ENCODE measurements around the gene DCLK1.

DCLK1 gene

GRCh38 chr13:35856084-35856483 is 275.1 kb downstream of the DCLK1 start:
- peak in 1 of 3 experiments; percentile 35 for DNase-seq

- peak in 2 of 3 experiments; percentile 74 to 87 for DNase-seq
These were observed 275.6 kb downstream of the DCLK1 start for GRCh38 chr13:35855531-35856019.

DNA sequence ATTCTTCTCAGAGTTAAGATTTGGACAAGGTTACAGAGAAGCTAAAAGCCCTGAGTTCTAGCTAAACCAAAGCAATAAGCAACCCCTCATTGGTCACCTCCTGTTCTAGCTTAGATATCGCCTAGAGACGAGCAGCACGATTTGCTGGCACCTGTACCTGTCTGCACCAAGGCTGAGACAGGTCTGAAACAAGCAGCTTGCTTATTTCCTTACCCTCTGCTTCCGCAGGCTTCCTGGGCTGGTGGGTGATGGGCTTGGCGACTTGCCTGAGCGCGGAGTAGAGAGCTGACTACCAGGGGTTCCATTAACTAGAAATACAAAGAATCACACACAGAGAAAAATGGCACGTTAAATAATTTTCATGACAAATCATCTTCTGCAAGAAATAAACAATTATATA is 276.9 kb downstream of the DCLK1 start:
- no peak for DNase-seq

GRCh38 chr13:35851881-35852280 is 279.3 kb downstream of the DCLK1 start:
- no peak for DNase-seq

- DNase-seq = no peak
These were observed 279.8 kb downstream of the DCLK1 start for GRCh38 chr13:35851356-35851755.

DNA sequence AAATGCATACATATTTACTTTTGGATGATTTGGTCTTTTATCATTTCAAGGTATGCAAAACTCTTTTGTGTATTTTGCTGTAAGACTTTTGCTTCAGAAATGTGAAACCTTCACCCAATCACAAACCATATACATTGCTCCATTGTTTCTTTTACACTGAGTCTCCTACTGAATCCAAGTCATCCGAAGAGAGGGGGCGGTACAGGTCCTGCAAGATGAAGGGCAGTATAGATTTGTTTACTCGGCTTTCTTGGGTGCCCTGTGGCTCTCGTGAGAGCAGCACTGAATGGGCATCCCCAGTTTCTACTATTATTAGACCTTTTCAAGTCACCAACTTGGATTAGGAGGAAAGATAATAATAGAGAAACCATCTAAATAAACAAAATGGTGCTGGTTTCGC is 280.6 kb downstream of the DCLK1 start:
- no peak for DNase-seq

DNA sequence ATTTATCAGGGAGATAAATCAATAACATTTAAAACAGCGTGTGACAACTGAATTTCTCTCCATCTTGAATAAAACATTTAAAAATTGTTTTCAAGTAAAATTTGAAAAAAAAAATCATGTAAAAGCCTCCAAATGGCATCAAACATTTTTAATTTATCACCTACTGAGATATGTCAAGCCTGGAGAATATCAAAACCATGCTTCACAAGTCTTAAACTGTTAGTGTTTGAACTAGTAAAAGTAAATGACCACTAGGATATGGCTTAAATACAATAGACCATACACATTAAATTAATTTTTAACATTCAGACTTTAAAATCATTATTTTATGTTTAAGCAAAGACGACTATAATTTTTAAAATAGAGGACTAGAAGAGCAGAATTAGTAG is 281.9 kb downstream of the DCLK1 start:
- DNase-seq = no peak

GRCh38 chr13:35848336-35849255 is 282.6 kb downstream of the DCLK1 start:
- DNase-seq = peak in 1 of 3 experiments; percentile 4

- no peak for DNase-seq
These were observed 287.9 kb downstream of the DCLK1 start for GRCh38 chr13:35843272-35843671.

- no peak for DNase-seq
These were observed 290.1 kb downstream of the DCLK1 start for GRCh38 chr13:35841060-35841521.

DNA sequence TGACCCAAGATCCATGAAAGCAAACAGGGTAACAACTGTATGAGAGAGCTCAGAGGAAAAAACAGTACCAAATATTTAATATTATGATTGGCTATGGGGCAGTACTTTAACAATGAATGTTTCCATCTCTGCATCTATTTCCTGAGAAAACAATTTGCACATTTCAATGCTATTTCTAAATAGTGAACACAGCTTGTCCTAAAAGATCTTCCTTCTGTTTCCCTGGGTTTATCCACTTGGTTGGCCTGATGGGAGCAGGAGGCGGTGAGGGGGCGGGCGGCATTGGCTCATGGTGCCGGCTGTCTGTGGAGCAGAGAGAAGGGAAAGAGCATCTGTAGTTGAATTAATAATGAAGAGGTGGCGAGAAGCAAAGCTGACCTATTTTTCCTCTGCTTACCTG is 291.4 kb downstream of the DCLK1 start:
- no peak for DNase-seq

DNA sequence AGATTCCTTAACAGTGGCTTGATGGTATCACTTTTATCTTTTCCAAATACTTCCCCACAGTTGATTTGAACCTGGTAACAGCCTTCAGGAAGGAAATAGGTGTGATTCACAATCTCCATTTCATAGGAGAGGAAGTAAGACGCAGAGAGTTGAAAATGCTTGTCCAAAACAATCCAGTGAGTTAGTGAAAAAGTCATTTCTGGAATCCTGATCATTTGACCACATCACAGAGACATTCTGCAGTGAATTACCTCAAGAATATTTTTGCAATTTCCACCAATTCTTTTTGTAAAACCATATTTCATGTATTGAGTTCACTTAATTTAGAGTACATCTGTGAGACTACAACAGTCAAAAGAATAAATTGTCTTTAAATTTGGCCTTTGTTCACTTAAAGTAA is 292.8 kb downstream of the DCLK1 start:
- no peak for DNase-seq

GRCh38 chr13:35836446-35836845 is 294.7 kb downstream of the DCLK1 start:
- no peak for DNase-seq

DNA sequence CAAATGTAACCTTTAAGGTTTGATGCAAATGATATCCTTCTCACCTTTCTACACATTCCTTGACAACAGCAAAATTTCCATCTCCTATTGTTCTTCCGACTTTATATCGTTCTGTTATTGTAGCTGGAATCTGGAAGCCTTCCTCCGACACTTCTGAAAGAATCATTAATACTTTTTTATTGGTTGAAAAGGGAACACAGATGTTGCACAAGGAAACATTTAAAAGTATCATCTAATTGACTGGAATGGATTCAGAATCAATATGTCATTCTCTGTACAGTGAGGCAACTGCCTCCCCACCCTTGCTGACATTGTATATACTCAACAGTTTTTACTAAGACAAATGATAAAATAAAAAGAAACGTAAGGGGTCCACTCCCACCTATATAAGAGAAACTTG is 295.2 kb downstream of the DCLK1 start:
- DNase-seq = no peak

- no peak for DNase-seq
These were observed 297.4 kb downstream of the DCLK1 start for GRCh38 chr13:35833608-35834275.

DNA sequence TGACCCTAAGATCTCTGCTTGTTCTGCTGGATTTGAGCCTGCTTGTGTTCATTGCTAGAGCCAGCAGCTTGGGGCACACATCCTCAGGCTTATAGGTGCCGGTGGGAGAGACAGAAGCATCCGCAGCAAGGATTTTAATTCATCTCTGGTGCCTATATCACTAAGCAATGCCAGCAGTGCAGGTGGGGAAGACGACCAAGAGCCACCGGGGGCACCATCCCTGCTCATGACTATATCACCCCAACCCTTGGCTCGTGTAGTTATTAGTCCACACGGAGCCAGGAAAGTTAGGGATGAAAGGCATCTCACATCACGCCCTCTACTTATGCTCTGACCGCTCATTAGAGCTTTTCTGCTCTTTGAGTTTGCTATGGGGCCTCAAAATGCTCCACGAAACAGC is 298.2 kb downstream of the DCLK1 start:
- no peak for DNase-seq

GRCh38 chr13:35832551-35832950 is 298.6 kb downstream of the DCLK1 start:
- DNase-seq = no peak

- no peak for DNase-seq
These were observed 300.2 kb downstream of the DCLK1 start for GRCh38 chr13:35830850-35831450.

DNA sequence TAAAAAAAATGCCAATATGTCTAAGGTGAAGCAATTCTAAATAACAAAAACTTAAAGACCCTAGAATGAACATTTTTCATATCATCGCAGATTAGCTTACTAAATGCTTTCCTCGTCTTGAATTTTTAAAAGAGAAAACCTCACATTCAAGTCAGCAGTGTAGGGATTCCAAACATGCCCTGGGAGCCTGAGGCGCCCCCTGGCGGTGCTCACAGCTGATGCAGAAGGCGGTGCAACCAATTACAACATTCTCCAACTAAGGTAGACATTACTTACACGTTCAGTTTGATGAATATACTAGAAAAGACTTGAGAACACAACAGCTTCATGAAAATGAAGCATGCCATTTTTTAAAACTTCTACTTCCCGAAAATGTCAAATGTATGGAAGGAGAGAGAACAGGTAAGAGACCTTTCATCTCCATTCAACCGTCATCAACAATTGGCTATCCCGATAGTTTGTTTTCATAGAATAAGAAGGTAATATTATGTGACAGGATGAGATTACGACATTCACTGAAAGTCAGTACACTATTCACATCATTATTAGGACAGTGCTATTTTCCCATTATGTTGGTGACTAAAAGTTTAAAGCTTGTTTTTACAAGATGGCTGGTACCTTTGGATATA is 304.4 kb downstream of the DCLK1 start:
- no peak for DNase-seq

DNA sequence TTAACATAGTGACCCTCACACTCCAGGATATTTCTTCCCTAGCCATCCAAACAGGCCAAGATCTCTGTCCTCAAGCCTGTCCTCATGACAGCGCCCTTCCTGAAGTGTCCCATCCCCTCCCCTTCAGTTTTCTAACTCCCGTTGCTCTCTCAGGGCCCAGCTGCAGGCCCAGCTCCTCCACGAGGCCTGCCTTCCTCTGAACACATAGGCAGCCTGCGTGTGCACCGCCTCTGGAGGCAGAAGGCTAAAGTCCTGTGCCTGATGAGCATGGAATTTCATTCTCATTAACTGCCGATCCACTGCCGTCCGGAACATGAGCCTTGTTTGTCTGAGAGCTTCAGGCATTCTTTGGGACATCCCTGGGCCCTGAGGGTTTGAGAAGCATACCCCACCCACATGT is 306.4 kb downstream of the DCLK1 start:
- DNase-seq = no peak

- no peak for DNase-seq
These were observed 306.8 kb downstream of the DCLK1 start for GRCh38 chr13:35824395-35824794.

DNA sequence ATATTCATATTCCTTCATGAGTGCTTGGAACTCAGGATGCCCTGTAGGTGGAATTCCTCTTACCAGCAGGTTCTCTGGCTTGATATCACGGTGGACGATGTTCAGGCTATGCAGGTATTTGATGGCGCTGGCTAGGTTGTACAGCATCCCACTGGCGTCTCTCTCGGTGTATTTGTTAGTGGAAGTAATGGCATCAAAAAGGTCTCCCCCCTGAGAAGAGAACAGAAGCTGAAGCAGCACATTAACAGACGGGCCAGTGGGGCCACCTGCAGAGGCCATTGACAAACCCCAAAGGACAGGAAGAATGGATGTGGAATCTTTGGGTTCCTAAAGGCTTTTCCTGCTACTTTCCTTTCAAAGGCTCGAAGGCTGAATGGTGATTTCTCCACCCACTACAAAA is 308.5 kb downstream of the DCLK1 start:
- no peak for DNase-seq

DNA sequence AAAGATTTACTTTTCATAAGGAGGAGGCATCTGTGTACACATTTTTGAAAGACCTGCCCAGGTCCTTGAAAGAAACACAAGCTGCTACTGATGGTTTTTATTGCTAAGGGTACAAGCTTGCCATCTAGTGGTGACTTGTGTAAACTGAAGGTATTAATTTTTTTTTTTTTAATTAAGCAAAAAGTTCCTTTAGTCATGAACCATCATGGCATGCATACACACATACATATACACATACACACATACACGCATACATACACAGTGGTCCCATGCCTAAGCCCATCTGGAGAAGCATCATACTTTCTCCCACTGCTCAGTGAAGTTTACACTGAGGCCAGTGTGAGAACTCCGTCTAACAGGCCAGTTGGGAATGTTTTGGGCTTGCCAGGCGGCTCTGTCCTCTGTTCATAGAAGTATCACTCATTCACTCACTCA is 312.5 kb downstream of the DCLK1 start:
- peak in 2 of 3 experiments; percentile 57 to 65 for DNase-seq
